GM18951 (cell line): Measurements from ENCODE around the gene DLG2.
"Not testable (repeated sequence)": the region's sequence is repeated elsewhere in the genome, so short reads cannot be mapped to it uniquely, and the experiment has no call there.

ENCODE experiments used
- POLR2A ChIP-seq: IDR thresholded peaks from 4 replicates; pipeline ENCODE4 v1.6.1; 2011; ENCODE audit warnings: mild to moderate bottlenecking; ENCODE audit not compliant: insufficient read length, insufficient read depth; ENCODE audit errors: extremely low read depth
- in situ Hi-C: fragments of 300-500 bp; cut with MboI; formaldehyde crosslinking; loops from one replicate; pipeline ENCODE4 v1.12.0; 2022; ENCODE audit warnings: low sequenced_read_pairs, mixed read lengths, inconsistent platforms; ENCODE audit not compliant: unreplicated experiment

The DLG2 gene

DNA sequence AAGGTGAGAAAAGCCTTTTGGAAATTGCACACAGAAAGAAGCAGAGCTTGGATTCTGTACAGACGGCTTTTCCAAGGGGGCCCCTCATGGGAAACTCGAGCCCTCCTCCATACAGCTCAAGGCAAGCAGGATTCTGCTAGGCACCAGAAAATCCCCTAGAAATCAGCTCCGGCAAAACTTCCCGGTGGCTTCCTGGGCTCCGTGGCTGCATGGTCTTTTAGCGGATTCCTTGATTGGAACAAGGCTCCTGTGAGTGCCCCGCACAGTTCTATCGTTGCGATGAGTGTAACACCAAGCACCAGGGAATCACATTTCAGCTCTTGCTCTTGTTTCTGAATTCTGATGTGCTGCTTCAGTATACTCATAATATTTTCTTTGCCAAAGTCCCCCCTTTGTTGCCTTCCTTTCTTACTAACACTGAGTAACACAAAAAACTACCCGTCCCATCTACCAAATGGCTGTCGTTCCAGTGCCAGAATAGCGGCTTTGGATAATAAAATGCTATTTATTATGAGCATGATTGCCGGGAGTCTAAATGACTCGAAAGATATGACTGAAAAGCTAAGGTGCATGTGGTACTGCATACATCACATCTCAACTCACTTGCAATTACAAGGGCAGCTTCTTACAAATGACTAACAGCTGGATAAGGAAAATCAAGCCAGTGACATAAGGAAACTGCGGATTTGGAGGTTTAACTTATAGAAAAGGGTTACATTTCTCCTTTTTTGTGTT, 494.1 kb downstream of the DLG2 start:
- in situ Hi-C loops: no loop called here
- no peak for TF ChIP-seq POLR2A

DNA sequence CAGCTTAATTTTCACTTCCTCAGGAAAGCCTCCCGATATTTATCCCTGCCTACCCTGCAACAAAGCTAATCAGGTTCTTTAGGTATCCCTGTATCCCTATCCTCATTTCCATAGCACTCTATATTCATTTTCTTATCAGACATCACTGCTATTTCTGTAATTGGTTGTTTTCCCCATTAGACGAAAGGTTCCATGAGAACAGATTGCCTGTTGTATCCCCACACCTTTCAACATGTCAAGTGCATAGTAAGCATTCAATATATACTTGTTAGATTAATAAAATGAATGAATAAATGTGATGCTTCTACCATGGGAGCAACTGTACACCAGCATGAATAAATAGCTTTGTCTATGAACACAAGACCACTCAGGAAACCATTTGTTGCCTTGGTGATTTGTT, 499.8 kb downstream of the DLG2 start:
- in situ Hi-C loops: no loop called here
- TF ChIP-seq POLR2A: no peak

GRCh38 chr11:85123752-85124231, 503.4 kb downstream of the DLG2 start:
- TF ChIP-seq POLR2A: no peak
- in situ Hi-C loops: no loop called here

DNA sequence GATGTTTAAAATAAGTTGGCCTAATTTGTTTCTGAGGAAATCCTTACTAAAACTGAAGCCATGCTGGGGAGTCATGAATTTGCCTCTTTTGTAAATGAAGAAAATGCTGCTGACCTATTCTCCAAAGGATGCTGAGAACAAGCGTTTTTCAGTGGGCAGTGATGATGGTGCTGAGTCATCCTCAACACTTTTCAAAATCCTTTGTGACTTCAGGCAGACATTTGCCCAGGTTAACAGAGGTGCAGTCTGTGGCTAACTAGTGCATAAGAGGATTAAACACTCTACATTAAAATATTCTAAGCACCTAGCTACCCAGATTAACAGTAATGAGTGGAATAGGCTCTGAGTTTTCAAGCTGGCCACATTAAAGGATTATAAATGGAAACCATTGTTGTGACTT, 509.0 kb downstream of the DLG2 start:
- in situ Hi-C loops: no loop called here
- TF ChIP-seq POLR2A: no peak

- in situ Hi-C loops: no loop called here
- no peak for TF ChIP-seq POLR2A
Observed at GRCh38 chr11:85115798-85116197, 511.3 kb downstream of the DLG2 start.

DNA sequence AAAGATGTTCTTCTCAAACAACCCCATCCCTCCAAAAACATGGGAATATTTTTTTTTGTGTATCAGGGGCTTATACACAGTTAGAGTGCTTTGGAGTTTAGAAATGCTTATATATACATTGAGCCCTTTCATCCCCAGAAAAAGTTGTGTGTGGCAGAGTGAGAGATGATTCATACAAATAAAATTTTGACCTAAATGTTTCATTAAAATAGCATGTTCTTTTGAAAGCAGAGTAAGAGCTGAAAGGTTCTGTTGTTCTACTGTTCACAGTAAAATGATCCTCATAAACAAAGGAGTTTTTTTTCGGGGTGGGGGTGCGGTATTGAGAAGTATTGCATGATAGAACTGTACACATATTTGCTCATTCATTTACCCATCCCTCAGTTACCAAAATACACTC, 512.4 kb downstream of the DLG2 start:
- TF ChIP-seq POLR2A: no peak
- in situ Hi-C loops: no loop called here

GRCh38 chr11:85110246-85110645, 516.9 kb downstream of the DLG2 start:
- in situ Hi-C loops: not testable (repeated sequence)

DNA sequence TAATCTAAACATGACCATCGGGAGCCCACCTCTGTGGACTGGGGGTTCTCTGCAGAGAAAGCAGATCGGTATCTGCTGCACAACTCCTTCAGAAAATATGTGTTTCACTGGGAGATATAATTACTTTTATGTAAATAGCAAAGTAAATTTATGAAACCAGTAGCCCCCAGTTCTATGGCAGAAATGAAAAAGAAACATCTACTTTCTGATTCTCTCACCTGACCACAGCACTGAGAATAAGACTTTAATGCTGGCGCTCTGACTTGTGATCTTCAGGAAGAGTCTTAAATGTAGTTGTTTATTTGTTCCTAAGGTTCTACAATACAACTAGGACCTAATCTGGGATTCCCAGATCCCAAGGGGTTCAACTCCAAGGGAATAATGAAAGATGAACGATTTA, 518.0 kb downstream of the DLG2 start:
- in situ Hi-C loops: no loop called here
- TF ChIP-seq POLR2A: no peak

DNA sequence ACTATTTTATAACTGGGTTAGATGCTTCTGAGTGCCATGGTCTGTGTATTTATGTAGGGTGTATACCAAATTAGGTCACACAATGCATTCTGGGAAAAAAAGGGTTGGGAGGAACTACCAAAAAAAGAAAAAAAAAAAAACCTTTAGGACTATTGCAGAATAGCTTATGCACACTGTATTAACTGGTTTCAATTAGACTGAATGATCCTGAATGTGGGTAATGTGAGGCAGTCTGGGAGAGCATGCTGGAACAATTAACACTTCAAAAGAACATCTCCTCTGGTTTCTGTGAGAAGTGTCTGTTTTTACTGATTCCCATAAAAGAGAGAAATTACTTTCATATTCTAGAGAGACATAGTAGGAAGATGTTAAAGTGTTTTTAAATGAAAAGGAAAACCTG, 521.3 kb downstream of the DLG2 start:
- no peak for TF ChIP-seq POLR2A
- in situ Hi-C loops: no loop called here

DNA sequence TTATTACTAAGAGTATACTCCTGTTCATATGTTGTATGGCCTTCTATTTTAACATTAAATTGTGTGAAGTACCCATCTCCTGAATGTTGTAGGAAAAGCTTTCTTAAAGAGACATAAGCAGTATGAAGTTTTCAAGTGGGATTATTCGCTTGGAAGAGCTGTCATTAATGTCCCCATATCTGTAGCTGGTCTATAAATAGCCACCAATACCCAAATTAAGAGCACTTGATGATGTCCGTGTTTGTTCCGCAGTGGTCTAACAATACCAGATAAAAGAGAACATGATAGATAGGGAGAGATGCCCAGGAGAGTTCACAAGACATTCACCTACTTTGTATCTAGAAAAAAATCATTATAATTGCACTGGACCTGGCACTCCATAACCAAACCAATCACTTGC, 527.6 kb downstream of the DLG2 start:
- in situ Hi-C loops: no loop called here

GRCh38 chr11:85098996-85099395, 528.1 kb downstream of the DLG2 start:
- in situ Hi-C loops: no loop called here
- no peak for TF ChIP-seq POLR2A

More for the DNA sequence above, 527.6 kb downstream of the DLG2 start:
- no peak for TF ChIP-seq POLR2A

GRCh38 chr11:85096939-85097338, 530.2 kb downstream of the DLG2 start:
- TF ChIP-seq POLR2A: no peak
- in situ Hi-C loops: no loop called here

DNA sequence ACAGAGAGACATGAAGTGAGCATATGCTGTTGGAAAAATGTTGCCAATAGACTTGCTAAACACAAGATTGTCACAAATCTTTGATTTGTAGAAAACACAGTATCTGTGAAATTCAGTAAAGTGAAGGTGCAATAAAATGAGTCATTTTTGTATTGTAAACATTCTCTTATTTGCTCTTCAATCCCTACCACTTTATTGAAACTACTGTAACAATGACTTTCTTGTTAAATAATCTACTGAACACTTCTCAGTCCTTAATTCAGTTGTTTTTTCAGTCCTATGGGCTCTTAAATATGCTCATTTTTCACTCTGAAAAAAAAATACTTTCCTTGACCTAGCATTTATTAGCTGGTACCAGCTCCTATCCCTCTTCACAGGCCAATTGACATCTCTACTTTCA, 531.9 kb downstream of the DLG2 start:
- TF ChIP-seq POLR2A: no peak
- in situ Hi-C loops: no loop called here

DNA sequence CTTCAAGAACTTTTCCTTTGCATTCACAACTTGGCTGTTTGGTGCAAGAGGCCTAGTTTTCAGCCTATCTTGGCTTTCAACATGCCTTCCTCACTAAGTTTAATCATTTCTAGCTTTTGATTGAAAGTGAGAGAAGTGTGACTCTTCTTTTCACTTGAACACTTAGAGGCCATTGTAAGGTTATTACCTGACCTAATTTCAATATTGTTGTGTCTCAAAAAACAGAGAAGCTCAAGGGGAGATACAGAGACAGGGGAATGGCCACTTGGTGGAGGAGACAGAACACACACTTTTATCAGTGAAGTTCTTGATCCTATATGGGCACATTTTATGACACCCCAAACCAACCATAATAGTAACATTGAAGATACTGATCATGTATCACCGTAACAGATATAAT, 532.3 kb downstream of the DLG2 start:
- in situ Hi-C loops: no loop called here
- no peak for TF ChIP-seq POLR2A

DNA sequence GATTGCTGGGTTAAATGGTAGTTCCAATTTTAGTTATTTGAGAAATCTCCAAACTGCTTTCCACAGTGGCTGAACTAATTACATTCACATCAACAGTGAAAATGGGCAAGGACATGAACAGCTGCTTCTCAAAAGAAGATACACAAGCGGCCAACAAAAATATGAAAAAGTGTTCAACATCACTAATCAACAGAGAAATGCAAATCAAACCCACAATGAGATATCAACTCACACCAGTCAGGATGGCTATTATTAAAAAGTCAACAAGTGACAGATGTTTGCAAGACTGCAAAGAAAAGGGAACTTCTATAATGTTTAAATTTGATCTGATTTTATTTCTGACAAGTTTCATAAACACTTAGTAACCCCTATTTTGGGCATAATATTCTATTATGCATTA, 537.5 kb downstream of the DLG2 start:
- no peak for TF ChIP-seq POLR2A
- in situ Hi-C loops: no loop called here
